Stimulated activated CD8-positive, alpha-beta memory T cell treated with anti-CD3 and anti-CD28 coated beads, Interleukin-7, amount 100 ng/mL, for 1 hour (primary cell): ENCODE measurements around the gene CCND1.

Source experiments
- DNase-seq, 2 donors: peaks; one replicate each; pipeline ENCODE4 v3.0.0-alpha.2; 2020; ENCODE audit warnings: low read depth in 2 of 2

Gene CCND1

DNA sequence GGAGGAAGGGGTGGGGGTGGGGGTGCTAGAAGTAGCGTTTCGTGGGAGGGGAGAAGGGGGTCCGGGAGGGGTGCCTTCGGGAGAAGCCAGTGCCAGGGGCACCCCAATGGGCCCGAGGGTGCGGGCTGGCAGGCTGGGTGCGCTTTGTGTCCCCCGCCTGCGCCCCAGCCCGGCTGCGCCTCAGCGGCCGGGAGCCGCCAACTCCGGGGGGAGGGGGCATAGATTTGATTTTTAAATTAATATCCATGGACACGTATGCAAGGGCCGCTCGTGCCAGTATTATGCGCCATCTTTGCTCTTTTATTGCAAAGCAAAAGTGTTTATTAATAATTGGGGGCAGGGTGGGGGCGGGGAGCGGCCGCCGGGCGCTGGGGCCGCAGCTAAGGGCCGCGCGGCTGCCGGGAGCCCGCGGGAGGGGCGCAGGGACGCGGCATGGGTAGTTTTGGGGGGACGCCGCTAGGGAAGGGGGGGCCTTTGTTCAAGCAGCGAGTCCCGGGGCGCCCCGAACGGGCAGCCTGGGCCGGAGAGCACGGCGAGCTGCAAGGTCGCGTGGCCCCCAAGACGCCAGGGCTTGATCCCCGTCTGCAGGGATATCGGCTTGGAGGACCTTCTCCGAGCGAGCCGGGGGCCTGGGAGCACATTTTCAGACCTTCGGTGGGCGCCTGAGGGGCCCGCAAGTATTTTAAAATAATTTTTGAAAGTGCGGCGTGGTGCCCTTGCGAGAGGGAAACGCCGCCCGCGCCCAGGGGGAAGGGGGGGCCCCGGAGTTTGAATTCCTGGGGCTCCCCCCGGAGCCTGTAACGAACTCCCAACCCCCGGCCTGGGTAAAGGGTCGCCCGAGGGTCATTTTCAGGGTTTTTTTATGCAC, 959 bp downstream of the CCND1 start:
- DNase-seq, result no peak

DNA sequence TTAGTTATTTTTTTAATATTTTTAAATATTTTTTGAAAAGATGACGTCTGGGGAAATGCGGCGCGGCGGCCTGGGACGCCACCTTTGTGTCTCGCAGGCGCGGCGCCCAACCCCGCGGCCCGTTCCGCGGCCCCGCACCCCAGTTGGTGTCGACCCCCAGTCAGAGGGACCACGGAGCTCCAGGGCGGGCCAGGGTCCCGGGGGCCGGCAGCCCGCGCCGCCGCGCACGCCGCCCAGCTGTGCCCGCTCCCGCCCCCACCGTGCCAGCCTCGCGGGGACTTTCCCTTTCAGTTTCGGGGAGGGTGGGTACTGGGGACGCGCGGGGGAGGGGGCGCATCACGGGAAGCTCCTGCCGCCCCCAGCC, 1.6 kb downstream of the CCND1 start:
- DNase-seq, result peak in 1 of 2 donors; percentile 13

DNA sequence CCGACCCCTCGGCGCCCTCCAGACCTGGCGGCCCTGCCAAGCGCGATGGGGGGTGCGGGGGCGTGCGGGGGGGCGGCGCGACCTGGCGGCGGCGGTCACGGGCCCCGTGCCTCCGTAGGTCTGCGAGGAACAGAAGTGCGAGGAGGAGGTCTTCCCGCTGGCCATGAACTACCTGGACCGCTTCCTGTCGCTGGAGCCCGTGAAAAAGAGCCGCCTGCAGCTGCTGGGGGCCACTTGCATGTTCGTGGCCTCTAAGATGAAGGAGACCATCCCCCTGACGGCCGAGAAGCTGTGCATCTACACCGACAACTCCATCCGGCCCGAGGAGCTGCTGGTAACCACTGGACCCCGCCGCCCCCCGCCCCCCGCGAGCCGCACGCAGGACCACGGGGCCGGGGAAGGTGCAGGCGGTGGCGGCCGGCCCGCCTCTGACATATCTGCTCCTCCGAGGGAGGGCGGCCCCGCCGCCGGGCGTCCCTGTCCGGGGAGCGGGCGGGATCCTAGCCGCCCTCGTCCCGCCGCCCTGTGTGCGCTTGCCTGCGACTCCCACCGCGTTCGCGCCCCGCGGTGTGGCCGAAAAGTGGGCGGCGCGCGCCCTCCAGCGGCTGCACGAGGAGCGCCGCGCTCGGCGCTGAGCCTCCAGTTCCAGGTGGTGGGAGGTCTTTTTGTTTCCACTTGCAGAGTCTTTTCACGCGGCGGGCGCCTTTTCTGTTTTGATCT, 2.1 kb downstream of the CCND1 start:
- DNase-seq, result peak; percentile 57 to 59

DNA sequence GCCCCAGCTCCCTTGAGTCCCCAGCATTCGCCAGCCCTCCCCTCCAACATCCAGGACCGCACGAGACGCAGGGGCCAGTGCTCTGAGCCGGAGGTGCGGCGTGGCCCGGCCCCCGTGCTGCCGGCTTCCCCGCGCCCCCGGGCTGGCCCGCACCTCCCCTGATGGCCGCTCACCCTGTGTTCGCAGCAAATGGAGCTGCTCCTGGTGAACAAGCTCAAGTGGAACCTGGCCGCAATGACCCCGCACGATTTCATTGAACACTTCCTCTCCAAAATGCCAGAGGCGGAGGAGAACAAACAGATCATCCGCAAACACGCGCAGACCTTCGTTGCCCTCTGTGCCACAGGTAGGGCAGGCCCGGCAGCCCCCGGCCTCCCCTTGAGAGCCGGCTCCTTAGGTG, 2.7 kb downstream of the CCND1 start:
- no peak for DNase-seq

DNA sequence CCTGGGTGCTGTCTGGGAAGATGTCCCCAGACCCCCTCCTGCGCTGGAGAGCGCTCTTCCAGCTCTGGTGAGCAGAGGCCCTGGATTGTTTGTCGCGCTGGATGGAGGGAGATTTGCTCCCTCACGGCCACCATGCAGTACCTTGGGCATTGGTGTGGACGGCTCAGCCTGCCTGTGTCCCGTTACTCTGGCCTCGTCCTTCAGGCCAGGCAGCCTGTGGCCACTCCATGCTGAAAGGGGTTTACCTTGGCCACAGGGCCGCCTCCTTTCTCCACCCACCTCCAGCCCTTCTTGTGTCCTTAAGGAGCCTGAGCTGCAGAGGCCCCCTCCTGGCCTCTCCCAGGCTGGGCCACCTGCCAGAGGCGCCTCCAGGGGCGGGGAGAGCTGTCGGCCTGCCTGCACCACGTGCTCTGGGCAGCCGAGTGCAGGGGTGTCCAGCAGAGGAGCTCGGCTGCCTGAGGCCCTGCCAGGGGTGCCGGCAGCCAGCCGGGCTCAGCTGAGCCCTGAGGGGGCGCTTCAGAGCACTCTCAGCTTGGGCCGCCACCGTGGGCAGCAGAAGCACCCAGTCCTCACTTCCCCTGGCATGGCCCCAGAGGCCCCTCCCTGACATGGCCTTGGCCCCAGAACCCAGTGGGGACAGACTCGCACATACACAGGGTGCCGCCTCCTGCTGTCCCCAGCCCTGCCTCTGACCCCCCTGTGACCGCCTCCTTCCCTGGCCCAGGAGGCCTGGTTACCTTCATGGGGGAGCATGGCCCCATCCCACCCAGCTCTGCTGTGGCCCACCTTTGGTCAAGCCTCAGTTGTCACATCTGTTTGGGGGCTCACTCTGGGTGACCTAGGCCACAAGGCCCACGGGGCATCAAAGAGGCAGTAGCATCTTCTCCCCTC, 3.4 kb downstream of the CCND1 start:
- no peak for DNase-seq

DNA sequence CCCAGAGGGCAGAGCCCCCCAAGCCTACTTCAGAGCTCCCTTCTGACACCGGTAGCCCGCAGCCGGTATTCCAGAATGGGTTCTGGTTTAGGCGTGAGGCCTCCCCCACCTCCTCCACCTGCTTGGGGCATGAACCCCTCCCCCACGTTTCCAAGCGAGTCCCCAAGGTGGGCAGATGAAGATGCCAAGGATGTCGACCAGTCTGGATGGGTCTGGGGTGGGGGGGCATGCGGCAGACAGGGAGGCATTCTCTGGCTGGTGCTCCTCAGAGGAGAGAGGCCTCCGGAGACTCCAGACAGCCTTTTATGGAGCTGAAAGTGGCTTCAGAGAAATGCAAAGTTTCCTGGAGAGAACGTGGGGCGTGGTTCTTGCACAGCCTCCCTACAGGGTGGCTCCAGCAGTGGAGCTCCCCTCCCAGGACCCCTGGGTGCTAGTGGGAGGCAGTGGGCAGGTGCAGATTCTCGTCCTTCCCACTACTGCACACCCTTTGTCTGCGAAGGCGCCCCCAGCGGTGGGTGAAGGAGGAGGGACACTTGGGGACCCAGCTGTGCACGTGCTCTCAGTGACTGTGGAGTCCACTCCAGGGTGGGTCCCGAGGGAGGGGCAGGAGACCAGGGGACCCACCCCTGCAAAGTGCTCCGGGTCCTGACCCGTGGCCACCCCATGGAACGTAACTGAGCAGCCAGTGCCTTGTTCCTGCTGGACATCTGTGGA, 4.2 kb downstream of the CCND1 start:
- no peak for DNase-seq

DNA sequence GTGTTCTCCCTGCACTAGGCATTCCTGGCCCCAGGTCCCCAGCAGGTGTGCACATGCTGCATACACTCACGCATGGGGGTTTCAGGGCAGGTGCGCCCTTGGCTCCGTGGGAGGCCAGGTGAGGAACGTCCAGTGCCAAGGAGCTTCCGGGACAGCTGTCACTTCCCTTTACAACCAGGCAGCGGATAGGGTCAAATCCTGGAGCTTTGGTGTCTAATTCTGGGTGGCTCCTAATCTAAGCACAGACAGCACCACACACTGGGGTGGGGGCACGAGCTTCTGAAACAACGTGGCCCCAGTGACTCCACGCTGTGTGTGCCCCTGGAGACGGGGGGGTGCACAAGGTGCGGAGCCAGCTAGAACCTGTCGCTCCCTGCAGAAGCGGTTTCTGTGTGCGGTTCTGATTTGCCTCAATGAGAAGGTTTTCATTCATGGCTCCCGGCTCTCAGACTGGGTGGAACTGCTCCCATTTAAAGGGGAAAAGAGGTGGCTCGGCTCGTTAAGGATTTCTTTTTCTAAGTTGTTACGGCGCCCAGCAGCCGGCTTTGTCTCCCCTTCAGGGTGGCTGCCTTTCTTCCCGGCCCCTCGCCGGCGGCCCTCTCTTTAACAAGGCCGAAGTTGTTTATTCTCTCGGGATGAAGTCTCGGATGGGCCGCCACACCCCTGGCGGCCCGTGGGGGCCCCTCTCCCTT, 5.0 kb downstream of the CCND1 start:
- DNase-seq, result no peak

DNA sequence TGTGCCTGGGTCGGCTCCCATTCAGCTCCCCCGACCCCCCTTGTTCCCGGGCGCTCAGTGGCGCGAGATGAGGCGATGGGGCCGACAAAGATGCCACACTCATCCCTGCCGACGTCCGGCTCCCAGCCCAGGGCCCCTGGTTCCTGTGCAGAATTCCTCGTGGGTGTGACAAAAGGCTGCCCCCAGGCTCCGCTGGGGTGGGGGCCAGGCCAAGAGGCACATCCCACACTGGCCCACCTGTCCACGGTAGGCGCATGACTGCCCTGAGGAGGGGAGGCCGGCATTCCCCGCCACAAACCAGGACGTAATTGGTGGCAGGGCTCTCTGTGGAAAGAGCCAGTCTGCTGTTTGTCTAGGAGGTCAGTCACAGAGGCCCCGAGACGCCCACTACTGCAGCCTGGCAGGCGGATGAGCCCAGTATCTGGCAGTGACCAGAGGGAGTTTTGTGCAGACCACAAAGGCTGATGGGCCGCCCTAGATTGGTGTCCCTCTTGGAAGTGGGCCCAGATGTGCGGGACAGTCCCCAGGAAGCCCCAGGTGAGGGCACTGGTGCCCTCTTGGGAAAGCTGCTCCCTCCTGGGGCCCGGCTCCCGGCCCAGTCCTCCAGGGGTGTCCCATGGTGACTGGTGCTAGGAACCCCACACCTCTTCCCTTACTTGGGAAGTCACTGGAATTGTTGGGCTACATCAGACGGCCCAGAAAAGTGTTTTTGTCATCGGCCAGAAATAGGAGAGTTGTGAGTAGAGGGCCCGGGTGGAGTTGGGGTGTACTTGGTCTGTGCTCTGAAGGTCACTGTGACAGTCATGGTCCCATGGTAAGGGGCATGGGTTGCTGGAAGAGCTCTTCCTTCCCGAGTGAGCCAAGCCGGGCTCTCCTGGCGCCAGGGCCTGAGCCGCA, 5.8 kb downstream of the CCND1 start:
- DNase-seq, result no peak

DNA sequence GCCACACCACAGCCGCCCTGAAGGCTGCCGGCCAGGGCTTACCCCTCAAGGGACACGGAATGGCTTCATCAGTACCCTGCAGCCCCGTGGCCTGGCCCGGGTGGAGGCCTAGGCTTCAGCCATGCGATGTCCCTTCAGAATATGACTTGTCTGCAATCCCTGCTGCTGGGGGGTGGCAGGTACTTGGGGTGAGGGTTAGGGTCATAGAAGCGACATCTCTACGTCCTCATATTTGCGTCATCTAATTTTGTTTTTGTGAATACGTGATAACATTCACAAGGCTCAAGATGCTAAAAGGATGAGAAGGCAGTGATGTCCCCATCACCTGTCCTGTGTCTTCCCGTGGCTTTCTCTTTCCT, 6.4 kb downstream of the CCND1 start:
- DNase-seq, result no peak

DNA sequence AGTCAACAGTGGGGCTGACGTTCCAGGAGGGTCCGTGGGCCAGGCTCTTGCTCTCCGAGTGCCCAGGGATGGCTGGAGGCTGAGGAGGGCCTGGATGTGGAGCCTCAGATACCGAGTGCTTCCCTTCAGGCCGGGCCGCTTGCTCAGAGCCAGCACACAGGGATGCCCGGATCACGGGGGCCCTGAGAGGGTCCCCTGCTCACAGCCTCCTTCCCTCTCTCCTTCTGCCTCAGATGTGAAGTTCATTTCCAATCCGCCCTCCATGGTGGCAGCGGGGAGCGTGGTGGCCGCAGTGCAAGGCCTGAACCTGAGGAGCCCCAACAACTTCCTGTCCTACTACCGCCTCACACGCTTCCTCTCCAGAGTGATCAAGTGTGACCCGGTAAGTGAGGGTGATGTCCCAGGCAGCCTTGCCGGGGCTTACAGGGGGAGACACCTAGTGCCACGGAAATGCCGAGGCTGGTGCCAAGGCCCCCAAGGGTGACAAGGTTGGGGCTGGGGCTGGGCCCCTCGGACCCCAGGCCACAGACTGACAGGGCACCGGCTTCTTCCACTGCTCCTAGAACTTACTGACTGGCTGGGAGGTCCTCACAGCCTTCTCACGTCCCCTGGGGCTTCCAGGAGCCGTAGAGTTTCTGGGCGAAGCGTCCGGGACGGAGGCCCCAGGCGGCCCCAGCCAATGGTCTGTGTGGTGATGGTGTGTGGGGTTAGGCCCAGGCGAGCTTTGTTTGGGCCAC, 7.0 kb downstream of the CCND1 start:
- no peak for DNase-seq

DNA sequence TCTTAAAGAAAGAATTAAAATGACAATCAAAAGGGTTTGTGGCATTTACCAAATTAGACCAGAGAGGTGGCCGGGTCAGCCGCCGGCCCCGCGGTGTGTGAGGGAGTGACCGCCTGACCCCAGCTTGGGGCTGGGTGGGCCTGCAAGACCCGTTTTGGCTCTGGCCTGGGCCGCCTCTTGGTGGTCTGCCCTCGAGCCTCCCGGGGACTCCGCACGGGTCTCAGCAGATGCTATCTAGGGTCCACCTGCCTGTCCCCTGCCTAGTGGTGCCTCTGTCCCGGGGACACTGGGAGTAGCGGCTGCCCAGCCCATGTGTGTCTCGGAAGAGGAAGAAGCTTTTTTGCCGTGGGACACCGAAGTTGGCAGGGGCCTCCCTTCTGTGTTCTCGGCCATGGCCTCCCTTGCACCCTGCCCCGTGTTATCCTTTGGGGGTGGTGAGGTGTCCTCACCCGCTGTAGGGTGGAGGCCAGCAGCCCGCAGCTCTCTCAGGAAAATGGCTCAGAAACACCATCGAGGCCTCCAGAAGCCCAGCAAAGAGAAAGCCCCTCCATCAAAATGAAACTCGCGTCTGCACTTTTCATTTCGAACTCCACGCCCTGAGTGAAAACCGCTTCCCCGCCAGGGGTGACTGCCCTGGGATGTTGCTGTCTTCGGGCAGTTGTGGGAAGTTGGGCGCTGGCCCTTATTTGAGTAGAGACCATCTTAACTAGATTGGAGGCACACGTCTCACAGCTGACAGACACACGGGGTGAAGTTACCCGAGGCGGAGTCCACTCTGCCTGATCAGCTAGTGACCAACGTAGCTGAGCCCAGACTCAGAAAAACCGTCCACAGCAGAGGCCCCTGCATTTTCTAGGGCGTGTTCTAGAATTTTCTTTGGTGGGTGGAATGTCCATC, 8.0 kb downstream of the CCND1 start:
- DNase-seq, result no peak

DNA sequence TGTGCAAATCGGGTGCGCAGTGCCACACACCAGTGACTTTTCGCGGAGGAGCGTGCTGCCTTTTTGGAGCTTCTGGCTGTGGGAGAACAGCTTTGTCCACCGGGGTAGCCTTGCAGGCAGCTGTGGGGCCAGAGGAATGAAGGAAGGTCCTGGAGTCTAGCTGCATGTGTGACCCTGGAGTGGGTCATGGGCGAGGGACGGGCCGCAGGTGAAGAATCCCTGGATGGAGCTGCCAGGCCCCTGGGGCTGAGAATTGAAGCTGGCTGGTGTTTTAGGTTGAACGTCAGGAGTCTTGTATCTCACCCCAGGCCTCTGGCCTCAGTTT, 8.6 kb downstream of the CCND1 start:
- no peak for DNase-seq

DNA sequence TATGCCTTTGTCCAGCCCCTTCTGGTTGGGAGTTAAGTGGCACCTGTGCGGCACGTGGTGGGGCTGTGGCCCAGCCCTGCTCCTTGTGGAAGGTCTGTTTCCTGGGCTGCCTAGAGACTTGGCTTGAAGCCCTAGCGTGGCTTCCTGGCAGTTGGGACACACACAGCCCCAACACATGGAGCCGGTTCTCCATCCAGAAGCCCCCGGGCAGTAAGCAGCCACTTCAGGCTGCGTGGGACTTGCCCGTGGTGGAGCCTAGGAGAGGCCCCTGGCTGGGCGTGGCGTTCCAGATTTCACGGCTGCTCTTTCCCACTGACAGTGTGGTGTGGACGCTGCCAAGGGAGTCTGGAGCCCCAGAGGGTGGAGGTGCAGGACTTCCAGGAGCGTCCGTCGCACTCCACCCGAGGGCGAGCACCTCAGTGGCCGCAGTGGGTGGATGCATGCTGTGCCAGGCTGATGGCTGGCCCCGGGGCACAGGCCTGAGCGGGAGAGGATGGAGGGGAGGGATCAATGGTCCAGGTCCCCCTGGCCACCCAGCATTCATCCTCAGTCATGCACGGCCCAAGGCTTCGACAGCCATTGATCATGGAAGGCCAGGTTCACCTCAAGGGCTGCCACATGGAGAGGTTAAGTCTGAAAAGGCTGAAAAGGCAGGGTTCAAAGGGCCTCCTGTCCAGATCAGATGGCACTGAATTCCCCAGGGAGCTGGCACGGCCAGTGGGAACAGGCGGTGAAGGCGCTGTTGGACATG, 9.3 kb downstream of the CCND1 start:
- DNase-seq, result no peak

DNA sequence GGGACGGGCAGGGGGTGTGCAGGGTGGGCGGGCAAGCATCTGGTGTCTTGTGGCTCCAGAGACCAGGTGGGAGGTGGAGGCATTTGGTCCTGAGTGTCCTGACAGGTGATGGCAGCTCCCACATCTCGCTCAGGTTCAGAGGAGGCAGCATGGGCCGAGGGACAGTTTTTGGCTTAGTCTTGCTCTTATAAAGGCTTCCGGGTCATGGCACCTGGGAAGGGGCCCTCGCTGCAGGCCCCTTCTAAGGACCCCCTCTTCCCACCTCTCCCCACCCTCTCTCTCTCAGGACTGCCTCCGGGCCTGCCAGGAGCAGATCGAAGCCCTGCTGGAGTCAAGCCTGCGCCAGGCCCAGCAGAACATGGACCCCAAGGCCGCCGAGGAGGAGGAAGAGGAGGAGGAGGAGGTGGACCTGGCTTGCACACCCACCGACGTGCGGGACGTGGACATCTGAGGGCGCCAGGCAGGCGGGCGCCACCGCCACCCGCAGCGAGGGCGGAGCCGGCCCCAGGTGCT, 9.9 kb downstream of the CCND1 start:
- DNase-seq, result no peak

DNA sequence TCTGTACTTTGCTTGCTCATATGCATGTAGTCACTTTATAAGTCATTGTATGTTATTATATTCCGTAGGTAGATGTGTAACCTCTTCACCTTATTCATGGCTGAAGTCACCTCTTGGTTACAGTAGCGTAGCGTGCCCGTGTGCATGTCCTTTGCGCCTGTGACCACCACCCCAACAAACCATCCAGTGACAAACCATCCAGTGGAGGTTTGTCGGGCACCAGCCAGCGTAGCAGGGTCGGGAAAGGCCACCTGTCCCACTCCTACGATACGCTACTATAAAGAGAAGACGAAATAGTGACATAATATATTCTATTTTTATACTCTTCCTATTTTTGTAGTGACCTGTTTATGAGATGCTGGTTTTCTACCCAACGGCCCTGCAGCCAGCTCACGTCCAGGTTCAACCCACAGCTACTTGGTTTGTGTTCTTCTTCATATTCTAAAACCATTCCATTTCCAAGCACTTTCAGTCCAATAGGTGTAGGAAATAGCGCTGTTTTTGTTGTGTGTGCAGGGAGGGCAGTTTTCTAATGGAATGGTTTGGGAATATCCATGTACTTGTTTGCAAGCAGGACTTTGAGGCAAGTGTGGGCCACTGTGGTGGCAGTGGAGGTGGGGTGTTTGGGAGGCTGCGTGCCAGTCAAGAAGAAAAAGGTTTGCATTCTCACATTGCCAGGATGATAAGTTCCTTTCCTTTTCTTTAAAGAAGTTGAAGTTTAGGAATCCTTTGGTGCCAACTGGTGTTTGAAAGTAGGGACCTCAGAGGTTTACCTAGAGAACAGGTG, 11.1 kb downstream of the CCND1 start:
- DNase-seq, result no peak

DNA sequence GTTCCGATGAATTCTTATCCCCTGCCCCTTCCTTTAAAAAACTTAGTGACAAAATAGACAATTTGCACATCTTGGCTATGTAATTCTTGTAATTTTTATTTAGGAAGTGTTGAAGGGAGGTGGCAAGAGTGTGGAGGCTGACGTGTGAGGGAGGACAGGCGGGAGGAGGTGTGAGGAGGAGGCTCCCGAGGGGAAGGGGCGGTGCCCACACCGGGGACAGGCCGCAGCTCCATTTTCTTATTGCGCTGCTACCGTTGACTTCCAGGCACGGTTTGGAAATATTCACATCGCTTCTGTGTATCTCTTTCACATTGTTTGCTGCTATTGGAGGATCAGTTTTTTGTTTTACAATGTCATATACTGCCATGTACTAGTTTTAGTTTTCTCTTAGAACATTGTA, 12.0 kb downstream of the CCND1 start:
- DNase-seq, result no peak
